NCI-H2227 treated with DMSO at 0.1 percent for 48 hours (cell line): ENCODE data around the gene CDH12.
"Not testable (repeated sequence)": the region's sequence is repeated elsewhere in the genome, so short reads cannot be mapped to it uniquely, and the experiment has no call there.

ENCODE experiments used
- DNase-seq: peaks from one replicate; lab custom pipeline; 2025; lab: John Stamatoyannopoulos, UW

CDH12 gene

DNA sequence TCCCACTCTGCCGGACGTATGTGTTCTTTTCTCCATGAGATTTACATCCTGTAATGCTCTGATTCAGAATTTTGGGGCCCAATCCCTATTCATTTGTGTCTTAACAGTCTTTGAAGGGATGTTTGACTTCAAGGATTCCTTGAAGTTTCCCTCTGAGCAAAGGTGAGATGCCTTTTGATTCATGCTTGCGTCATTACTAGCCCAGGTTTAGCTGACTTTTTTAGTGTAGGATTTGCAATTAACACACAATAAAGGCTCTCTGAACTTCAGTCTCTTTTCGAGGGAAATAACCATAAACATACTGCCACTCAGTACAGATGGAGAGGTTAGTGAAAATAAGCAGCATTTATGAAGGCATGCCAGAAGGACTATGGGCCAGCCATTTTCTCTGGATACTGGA, 842.3 kb downstream of the CDH12 start:
- DNase-seq = not testable (repeated sequence)

- DNase-seq = not testable (repeated sequence)
These were observed 852.0 kb downstream of the CDH12 start for GRCh38 chr5:22001097-22001496.

GRCh38 chr5:21985799-21986198, 867.3 kb downstream of the CDH12 start:
- not testable (repeated sequence) for DNase-seq

DNA sequence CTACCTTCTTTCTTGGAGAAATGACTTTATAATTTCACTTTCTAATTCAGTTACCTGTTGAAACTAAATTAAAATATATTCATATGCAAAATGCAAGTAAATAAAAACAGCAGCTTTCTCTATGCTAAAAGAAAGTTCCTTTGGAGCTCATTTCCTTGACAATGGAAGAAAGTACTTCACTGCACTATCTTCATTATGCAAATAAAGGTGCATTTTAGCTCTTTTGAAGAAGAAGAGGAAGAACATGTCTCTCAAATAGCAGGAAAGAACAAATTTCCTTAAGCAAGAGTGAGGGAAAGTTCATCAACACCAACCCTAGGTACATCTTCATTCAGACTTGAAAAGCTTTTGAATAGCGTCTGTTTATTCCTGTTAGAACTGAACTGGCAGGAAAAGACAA, 901.6 kb downstream of the CDH12 start:
- DNase-seq = not testable (repeated sequence)

DNA sequence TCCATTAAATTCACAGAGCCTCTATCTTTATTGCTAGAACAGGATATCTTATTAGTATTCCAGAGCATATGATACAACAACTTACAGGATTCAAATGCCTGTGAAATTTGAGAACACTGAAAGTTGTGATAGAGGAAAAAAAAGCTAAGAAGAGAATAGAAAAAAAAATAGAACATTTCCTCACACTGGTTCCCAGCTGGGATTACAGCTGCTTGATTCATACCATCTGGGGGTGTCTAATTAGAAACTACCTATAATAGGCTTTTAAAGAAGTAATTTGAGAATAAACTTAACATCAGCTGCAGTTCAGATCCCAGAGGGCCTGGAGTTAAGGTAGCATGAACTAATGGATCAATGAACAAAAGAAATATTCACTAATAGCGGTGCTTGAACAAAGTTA, 922.0 kb downstream of the CDH12 start:
- DNase-seq = no peak

DNA sequence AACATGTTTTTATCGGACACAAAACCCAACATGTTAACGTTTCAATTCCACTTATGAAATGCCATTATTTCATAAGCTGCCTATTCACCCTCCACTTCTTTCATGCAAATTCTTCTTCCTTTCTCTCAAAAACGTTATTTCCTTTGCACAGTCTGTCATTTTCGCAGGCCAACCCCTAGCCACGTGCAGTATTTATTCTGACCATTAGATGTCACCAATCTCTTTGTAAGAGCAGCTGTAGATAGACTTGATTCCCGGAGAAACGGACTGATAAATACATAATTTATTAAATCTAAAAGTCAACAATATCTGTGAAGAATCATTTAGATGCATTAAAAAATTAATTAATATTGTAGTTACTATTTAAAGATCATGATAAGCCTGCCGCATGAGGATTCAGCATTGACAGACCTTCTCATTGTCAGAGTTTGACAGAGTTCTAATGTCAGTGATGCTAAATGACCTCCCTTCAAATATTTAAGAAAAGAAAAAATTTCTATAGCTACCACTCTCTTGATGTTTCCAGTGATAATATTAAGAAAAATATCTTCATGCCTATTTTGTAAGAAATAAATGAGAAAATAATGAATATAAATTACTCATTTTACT, 933.6 kb downstream of the CDH12 start:
- DNase-seq = peak; percentile 69

DNA sequence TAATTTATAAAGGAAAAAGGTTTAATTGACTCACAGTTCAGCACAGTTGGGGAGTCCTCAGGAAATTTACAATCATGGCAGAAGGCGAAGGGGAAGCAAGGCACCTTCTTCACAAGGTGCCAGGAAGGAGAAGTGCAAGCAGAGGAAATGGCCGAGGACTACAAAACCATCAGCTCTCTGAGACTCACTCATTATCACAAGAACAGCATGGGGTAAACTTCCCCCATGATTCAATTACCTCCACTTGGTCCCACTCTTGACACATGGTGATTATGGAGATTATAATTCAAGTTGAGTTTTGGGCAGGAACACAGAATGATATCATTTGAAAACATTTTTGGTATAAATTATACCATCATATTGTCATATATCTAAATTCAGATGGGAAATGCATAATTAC, 934.7 kb downstream of the CDH12 start:
- no peak for DNase-seq

GRCh38 chr5:21910731-21911130, 942.4 kb downstream of the CDH12 start:
- peak; percentile 52 for DNase-seq

- DNase-seq = no peak
These were observed 957.3 kb downstream of the CDH12 start for GRCh38 chr5:21895766-21896350.

- no peak for DNase-seq
These were observed 960.0 kb downstream of the CDH12 start for GRCh38 chr5:21893161-21893560.

- DNase-seq = no peak
These were observed 963.6 kb downstream of the CDH12 start for GRCh38 chr5:21889581-21889980.

DNA sequence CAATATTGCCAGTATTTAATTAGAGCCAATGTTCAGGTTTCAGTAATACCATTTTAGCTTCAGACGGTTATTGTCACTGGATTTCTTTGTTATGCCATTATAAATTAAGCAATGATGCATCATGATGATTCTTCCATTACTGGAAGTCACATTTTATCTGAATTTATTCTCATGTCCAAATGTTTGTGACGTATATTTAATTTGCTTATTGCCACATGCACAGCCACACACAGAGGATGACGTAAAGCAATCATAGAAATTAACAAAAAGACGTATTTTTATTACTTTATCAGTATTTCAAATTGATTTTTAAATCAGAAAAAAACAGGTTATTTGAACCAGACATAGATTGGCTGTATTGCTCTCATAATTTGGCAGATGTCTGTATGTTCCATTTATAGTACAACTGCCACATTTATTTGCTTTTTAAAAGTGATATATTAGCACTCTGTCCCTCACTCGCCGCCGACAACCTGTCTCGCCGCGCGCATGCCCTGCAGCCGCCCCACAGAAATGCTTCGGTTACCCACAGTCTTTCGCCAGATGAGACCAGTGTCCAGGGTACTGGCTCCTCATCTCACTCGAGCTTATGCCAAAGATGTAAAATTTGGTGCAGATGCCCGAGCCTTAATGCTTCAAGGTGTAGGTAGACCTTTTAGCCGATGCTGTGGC, 970.9 kb downstream of the CDH12 start:
- DNase-seq = no peak

DNA sequence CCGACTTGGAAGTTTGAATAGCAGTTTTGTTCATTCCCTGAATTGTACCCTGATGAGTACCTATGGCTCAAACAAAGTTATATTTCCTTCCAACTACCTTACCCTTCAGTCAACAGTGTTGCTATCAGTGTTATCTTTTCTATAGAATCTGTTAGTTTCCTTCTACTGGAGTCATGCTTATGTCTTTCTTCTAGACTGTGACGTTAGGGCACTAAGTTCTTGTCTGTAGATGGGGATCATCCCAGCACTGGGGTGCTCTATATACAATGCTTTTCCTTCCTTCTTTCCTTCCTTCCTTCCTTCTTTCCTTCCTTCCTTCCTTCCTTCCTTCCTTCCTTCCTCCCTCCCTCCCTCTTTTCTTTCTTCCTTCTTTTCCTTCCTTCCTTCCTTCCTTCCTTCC, 973.0 kb downstream of the CDH12 start:
- DNase-seq = no peak

DNA sequence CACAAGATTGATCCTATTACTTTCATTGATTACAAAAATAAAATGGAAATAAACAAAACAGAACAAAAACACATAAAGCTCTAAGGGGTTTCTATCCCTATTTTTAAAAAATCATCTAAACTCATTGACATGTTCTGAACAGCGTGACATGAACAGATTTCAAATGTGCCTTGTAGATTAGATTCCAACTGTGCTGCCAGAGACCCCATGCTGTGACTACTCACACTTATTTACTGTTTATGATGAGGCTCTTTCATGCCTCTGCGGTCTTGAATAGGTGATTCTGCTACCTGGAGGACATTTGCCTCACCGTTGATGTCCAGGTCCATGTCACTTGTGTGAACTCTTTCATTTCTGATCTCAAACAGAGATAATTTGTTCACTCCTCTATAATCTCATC, 990.2 kb downstream of the CDH12 start:
- DNase-seq = peak; percentile 30

DNA sequence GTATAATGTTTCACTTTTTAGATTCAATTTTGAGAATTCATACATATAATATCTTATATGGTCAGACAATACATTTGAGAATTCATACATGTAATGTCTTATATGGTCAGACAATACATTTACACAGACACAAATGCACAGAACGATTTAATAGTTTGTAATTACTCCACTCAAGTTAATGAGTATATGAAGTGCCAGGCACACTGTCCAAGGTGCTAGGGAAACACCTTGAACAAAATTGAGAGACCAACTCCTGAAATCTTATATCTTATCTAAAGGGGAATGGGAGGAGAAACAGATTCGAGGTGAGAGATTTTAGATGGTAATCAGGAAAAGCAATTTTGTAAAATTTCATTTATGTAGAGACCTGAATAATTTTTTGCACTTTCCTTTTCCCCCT, 994.7 kb downstream of the CDH12 start:
- no peak for DNase-seq

DNA sequence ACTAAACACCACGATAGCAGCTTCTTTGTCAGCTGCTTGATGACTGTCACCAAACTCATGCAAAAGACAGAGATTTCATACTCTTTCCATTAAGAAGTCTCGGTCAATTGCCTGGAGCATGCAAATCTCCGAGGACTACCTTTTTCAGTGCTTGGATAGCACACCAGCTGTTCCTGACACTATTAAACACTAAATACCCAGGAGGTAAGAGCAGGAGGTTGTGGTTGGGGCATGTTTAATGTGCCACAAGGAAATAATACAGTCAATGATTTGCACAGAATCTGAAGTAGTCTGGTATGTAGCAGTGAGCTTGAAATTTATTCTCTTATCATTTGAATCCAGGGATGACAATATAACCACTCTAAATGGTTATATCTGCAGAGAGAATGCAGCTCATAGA, 996.2 kb downstream of the CDH12 start:
- no peak for DNase-seq

- no peak for DNase-seq
These were observed 1005.8 kb downstream of the CDH12 start for GRCh38 chr5:21847300-21847699.

DNA sequence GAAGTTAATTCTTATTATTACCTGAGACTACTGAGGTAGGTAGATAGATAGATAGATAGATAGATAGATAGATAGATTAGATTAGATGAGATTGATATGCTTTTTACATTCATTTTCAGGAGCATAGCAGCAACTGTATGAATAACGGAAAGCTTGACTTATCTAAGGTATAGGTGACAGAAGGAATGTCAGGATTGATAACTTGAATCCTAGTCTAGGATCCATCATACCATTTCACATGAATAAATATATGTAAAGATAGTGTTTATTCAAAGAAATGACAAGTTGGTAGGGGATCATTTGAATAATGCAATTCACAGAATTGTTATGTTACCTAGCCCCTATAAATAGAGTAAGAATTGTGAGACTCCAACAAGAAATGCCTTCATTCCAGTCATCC, 1008.2 kb downstream of the CDH12 start:
- DNase-seq = no peak

DNA sequence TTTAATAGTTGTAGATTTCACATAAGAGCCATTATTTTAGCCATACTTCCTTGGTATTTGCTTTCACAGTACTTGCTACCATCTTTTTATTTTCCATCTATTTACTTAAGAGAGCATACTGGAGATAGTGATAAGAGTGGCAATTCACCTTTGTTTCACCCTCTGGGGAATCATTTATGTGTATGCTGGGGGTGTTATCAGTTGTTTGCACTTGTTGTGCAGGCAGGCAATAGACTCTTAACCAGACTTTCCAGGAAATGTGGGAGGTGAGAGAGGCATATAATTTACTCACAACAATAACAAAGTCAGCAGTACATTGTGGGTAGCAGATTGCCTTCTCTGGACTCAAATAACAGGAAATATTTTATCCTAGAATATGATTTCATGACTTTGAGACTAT, 1018.3 kb downstream of the CDH12 start:
- peak; percentile 76 for DNase-seq

- no peak for DNase-seq
These were observed 1021.9 kb downstream of the CDH12 start for GRCh38 chr5:21831145-21831787.

- no peak for DNase-seq
These were observed 1026.3 kb downstream of the CDH12 start for GRCh38 chr5:21826884-21827283.

DNA sequence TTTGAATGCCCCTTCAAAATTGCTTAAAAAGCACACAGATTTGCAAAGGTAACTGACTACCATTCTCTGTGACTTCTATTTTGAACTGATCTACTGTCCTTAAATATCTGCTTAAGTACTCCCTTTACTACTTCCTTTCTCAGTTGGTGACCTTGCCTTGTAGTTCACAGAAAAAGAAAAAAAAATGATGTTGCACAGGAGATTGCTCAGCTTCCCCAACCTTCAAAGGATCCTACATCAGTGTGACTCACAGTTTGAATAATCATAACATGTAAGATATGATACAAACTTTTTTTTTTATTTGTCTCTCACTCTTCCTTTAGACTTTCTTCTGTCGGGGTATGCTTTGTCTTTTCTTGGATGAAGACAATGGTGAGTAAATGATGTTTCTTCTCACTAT, 1029.6 kb downstream of the CDH12 start:
- DNase-seq = no peak

GRCh38 chr5:21823076-21823574, 1030.0 kb downstream of the CDH12 start:
- DNase-seq = peak; percentile 96
